K562 (cell line): ENCODE measurements around the gene MINPP1. TPM values are rescaled to one million over a fixed set of nuclear protein-coding genes. Genes with fewer than 3 reads are reported as not detected.

Experiments used
- BRD9 ChIP-seq: fragments of 450-650 bp; IDR thresholded peaks from 2 replicates; pipeline ENCODE4 v1.6.1; 2018; ENCODE audit warnings: low read depth; ENCODE audit not compliant: partially characterized antibody
- COPS2 ChIP-seq: fragments of 450-650 bp; conservative IDR thresholded peaks from 2 replicates; pipeline ENCODE4 v1.6.1; 2016; ENCODE audit warnings: mild to moderate bottlenecking, moderate library complexity
- DIDO1 ChIP-seq: fragments of 450-650 bp; IDR thresholded peaks from 2 replicates; pipeline ENCODE4 v1.6.1; 2016; ENCODE audit warnings: low read depth, missing biosample characterization, missing genetic modification characterization
- ETS2 ChIP-seq: IDR thresholded peaks from 2 replicates; pipeline ENCODE4 v1.6.1; 2016; ENCODE audit warnings: borderline replicate concordance, missing genetic modification characterization, mild to moderate bottlenecking, moderate library complexity, missing compliant biosample characterization; ENCODE audit not compliant: poor library complexity, severe bottlenecking
- EZH2 ChIP-seq: IDR thresholded peaks from 2 replicates; pipeline ENCODE4 v1.6.1; 2012; ENCODE audit warnings: low read depth, mild to moderate bottlenecking, inconsistent platforms, low read length, borderline replicate concordance
- JUND ChIP-seq, 2 experiments: IDR thresholded peaks; 2 replicates in 1 of 2; 3 replicates in 1 of 2; pipeline ENCODE4 v1.6.1; 2011; ENCODE audit warnings: borderline replicate concordance in 2 of 2, low read depth in 2 of 2, low read length in 2 of 2, improper control_type of control experiment in 1 of 2, missing biosample characterization in 1 of 2, missing genetic modification characterization in 1 of 2, missing genetic modification reagents in 1 of 2
- LEF1 ChIP-seq: fragments of 450-650 bp; IDR thresholded peaks from 2 replicates; pipeline ENCODE4 v1.6.1; 2016; ENCODE audit warnings: mild to moderate bottlenecking
- NR4A1 ChIP-seq, 2 experiments: fragments of 250-450 bp in 1 of 2; fragments of 450-650 bp in 1 of 2; sonication (Bioruptor Pico) in 1 of 2; IDR thresholded peaks; 2 replicates each; pipeline versions ENCODE4 v1.4.0 to v1.6.1; 2016 to 2020; ENCODE audit warnings: mild to moderate bottlenecking in 2 of 2, missing compliant biosample characterization in 1 of 2, missing genetic modification characterization in 1 of 2, moderate library complexity in 1 of 2
- RB1 ChIP-seq: fragments of 450-650 bp; IDR thresholded peaks from 2 replicates; pipeline ENCODE4 v1.6.1; 2017; ENCODE audit warnings: low read depth, mild to moderate bottlenecking
- RBM34 ChIP-seq: fragments of 200-400 bp; formaldehyde crosslinking; IDR thresholded peaks from 2 replicates; pipeline ENCODE4 v1.6.1; 2018; ENCODE audit warnings: low read length, borderline replicate concordance; ENCODE audit not compliant: insufficient read depth
- SAFB2 ChIP-seq: fragments of 200-400 bp; formaldehyde crosslinking; IDR thresholded peaks from 2 replicates; pipeline ENCODE4 v1.6.1; 2018; ENCODE audit warnings: borderline replicate concordance, low read length, low read depth, moderate library complexity; ENCODE audit not compliant: severe bottlenecking
- SAP30 ChIP-seq: fragments of 200-600 bp; sonication (generic); IDR thresholded peaks from 2 replicates; pipeline ENCODE4 v1.6.1; 2012; ENCODE audit warnings: borderline replicate concordance, low read depth, mild to moderate bottlenecking, moderate library complexity, low read length, control low read depth, inconsistent platforms; ENCODE audit not compliant: insufficient read depth, poor library complexity, severe bottlenecking
- SMARCE1 ChIP-seq: fragments of 450-650 bp; IDR thresholded peaks from 2 replicates; pipeline ENCODE4 v1.7.1; 2016; ENCODE audit warnings: mild to moderate bottlenecking
- STAT5A ChIP-seq: IDR thresholded peaks from 2 replicates; pipeline ENCODE4 v1.6.1; 2012; ENCODE audit warnings: low read length, inconsistent platforms, borderline replicate concordance
- TAF1 ChIP-seq: IDR thresholded peaks from 2 replicates; pipeline ENCODE4 v1.6.1; 2011; ENCODE audit warnings: mild to moderate bottlenecking, low read length, moderate library complexity; ENCODE audit not compliant: insufficient read depth, control insufficient read depth, severe bottlenecking; ENCODE audit errors: extremely low read depth
- TFAM ChIP-seq: fragments of 250-450 bp; sonication (Bioruptor Pico); conservative IDR thresholded peaks from 2 replicates; pipeline ENCODE4 v1.5.0; 2021; ENCODE audit warnings: mild to moderate bottlenecking, moderate library complexity
- TRIM24 ChIP-seq, 2 experiments: fragments of 450-650 bp; IDR thresholded peaks; 2 replicates each; pipeline ENCODE4 v1.6.1; 2016
- ZC3H8 ChIP-seq: fragments of 450-650 bp; IDR thresholded peaks from 2 replicates; pipeline ENCODE4 v1.6.1; 2017
- ZFX ChIP-seq: sonication (generic); formaldehyde crosslinking; IDR thresholded peaks from 2 replicates; pipeline ENCODE4 v1.8.0; 2022; ENCODE audit warnings: mild to moderate bottlenecking, missing genetic modification reagents, moderate library complexity
- ZNF778 ChIP-seq: fragments of 450-650 bp; formaldehyde crosslinking; IDR thresholded peaks from 2 replicates; pipeline ENCODE4 v1.4.0; 2020; ENCODE audit warnings: mild to moderate bottlenecking, moderate library complexity
- polyA plus RNA-seq, 8 experiments: library from polyadenylated mRNA; depleted of rRNA in 4 of 8; stranded (reverse) in 5 of 8; unstranded in 3 of 8; fragments of >200 nt; fragmentation: Nextera tagmentation in 2 of 8; fragmentation: Illumina TruSeq in 1 of 8; extraction: Ambion mirVana in 2 of 8; extraction: Trizol in 1 of 8; gene quantifications; 2 replicates each; pipeline versions ENCODE4 v1.2.1 to v1.2.3, GENCODE V29; 2011 to 2014; ENCODE audit warnings: inconsistent platforms in 1 of 8, missing spikeins in 1 of 8
- total RNA-seq, 7 experiments: library from RNA; depleted of rRNA in 6 of 7; stranded (reverse); fragments of >200 nt in 6 of 7; fragmentation: Illumina TruSeq in 2 of 7; extraction: Trizol in 2 of 7; gene quantifications; 2 replicates each; pipeline versions ENCODE4 v1.2.1 to v1.2.3, GENCODE V29; 2011 to 2021; ENCODE audit warnings: low replicate concordance in 1 of 7
- TF ChIP-seq, protein P1 (sequence below): fragments of 250-450 bp; sonication (Bioruptor Pico); IDR thresholded peaks from 2 replicates; pipeline ENCODE4 v1.4.0; 2020; ENCODE audit warnings: mild to moderate bottlenecking, moderate library complexity
- TF ChIP-seq, protein P2 (sequence below): fragments of 450-650 bp; conservative IDR thresholded peaks from 2 replicates; pipeline ENCODE4 v1.6.1; 2016; ENCODE audit warnings: missing genetic modification characterization, low read depth, mild to moderate bottlenecking, missing compliant biosample characterization, moderate library complexity

The MINPP1 gene
- total and polyA plus RNA-seq, 9 of the 15 experiments (the other 6 are each of a cell fraction or from before 2014, with no cell fraction given): 11.5 to 44.5 (median 27.1) TPM

DNA sequence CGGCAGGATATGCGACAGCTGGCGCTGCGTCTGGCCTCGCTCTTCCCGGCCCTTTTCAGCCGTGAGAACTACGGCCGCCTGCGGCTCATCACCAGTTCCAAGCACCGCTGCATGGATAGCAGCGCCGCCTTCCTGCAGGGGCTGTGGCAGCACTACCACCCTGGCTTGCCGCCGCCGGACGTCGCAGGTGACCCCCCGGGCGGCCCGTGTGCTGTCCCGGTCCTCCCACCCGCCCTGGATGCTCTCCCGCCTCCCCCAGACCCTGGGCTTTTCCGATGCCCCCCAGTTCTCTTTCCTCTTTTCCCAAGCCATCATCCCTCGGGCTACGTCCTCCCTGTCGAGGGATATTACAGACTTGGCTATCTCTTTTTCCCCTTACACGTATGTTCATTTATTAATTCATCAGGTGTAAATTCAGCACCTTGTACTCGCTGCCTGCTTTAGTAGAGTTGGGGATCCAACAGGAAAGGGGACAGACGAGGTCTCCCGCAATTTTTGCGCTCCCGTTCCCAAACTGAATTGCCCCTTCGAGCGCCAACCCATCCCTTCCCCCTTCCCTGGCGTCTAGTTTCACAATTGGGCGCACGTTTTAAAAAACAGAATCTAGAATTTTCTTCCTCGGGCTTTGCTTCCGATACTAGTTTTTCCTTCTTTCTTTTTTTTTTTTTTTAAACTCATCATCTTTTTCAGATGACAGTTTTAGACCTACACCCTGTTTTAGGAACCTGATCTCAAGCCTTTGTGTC, 846 bp downstream of the MINPP1 start (continued):
- TF ChIP-seq, protein P1, sequence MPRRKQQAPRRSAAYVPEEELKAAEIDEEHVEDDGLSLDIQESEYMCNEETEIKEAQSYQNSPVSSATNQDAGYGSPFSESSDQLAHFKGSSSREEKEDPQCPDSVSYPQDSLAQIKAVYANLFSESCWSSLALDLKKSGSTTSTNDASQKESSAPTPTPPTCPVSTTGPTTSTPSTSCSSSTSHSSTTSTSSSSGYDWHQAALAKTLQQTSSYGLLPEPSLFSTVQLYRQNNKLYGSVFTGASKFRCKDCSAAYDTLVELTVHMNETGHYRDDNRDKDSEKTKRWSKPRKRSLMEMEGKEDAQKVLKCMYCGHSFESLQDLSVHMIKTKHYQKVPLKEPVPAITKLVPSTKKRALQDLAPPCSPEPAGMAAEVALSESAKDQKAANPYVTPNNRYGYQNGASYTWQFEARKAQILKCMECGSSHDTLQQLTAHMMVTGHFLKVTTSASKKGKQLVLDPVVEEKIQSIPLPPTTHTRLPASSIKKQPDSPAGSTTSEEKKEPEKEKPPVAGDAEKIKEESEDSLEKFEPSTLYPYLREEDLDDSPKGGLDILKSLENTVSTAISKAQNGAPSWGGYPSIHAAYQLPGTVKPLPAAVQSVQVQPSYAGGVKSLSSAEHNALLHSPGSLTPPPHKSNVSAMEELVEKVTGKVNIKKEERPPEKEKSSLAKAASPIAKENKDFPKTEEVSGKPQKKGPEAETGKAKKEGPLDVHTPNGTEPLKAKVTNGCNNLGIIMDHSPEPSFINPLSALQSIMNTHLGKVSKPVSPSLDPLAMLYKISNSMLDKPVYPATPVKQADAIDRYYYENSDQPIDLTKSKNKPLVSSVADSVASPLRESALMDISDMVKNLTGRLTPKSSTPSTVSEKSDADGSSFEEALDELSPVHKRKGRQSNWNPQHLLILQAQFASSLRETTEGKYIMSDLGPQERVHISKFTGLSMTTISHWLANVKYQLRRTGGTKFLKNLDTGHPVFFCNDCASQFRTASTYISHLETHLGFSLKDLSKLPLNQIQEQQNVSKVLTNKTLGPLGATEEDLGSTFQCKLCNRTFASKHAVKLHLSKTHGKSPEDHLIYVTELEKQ (CRISPR knock-in tag): no peak
- no peak for TF ChIP-seq NR4A1 (CRISPR knock-in tag; IDR thresholded peaks at IDR 0.05)
- TF ChIP-seq NR4A1 (tag; IDR thresholded peaks at IDR 0.05): no peak
- TF ChIP-seq SMARCE1: no peak
- no peak for TF ChIP-seq EZH2
- no peak for TF ChIP-seq TFAM (CRISPR knock-in tag)
- TF ChIP-seq COPS2: no peak
- TF ChIP-seq TAF1: no peak
- no peak for TF ChIP-seq DIDO1
- TF ChIP-seq STAT5A: no peak
- TF ChIP-seq, protein P2, sequence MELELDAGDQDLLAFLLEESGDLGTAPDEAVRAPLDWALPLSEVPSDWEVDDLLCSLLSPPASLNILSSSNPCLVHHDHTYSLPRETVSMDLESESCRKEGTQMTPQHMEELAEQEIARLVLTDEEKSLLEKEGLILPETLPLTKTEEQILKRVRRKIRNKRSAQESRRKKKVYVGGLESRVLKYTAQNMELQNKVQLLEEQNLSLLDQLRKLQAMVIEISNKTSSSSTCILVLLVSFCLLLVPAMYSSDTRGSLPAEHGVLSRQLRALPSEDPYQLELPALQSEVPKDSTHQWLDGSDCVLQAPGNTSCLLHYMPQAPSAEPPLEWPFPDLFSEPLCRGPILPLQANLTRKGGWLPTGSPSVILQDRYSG (tag): no peak
- no peak for TF ChIP-seq ETS2 (tag)
- peak; percentile 57; the same call in 1 of the 2 replicates for TF ChIP-seq RB1
- TF ChIP-seq ZNF778 (CRISPR knock-in tag): no peak
- no peak for TF ChIP-seq RBM34
- TF ChIP-seq ZFX (CRISPR knock-in tag): no peak
- no peak for TF ChIP-seq LEF1
- no peak for TF ChIP-seq JUND (IDR thresholded peaks at IDR 0.05; ENCODE audit: borderline replicate concordance, low read depth, low read length)
- TF ChIP-seq JUND (tag; IDR thresholded peaks at IDR 0.05; ENCODE audit: borderline replicate concordance, low read depth, low read length): no peak
- TF ChIP-seq SAP30: no peak
- no peak for TF ChIP-seq SAFB2
- no peak for TF ChIP-seq TRIM24 (IDR thresholded peaks at IDR 0.05)
- no peak for TF ChIP-seq ZC3H8
- no peak for TF ChIP-seq BRD9
